Measurements from ENCODE around the gene RPL15. TPM values are rescaled to one million over a fixed set of nuclear protein-coding genes. Genes with fewer than 3 reads are reported as not detected.
"Not testable (repeated sequence)": the region's sequence is repeated elsewhere in the genome, so short reads cannot be mapped to it uniquely, and the experiment has no call there.

The RPL15 gene
- total RNA-seq, 4 donors from 2014 or later = 2,085 to 2,928 (median 2,309) TPM

GRCh38 chr3:23876923-23877322, 40.0 kb upstream of the RPL15 start:
- no peak for ATAC-seq
- no peak overlapping the region for H3K4me3 ChIP-seq
- H3K9me3 ChIP-seq = no peaks in the 10 kb centered on the region
- no peak overlapping the region for H3K27ac ChIP-seq
- peaks cover 0 to 3% of the 10 kb centered on the region in 2 donors for H3K36me3 ChIP-seq
- H3K27me3 ChIP-seq = no peaks in the 10 kb centered on the region
- 75 to 91% methylated on average over 2 of the region's 2 CpGs for WGBS, 2 donors (ENCODE audit: low coverage in 1 of 2)
- TF ChIP-seq POLR2AphosphoS5 (IDR thresholded peaks at IDR 0.05) (no peak), POLR2A (IDR thresholded peaks at IDR 0.05) (no peak), EP300 (IDR thresholded peaks at IDR 0.05) (no peak), CTCF (IDR thresholded peaks at IDR 0.05) (no peak)
- H3K4me1 ChIP-seq = peaks cover 13 to 60% (median 17%) of the 10 kb centered on the region in 3 donors

- WGBS, 2 donors (ENCODE audit: low coverage in 1 of 2) = 35 to 63% methylated on average over 2 to 4 of the region's 5 CpGs
- H3K27me3 ChIP-seq = no peaks in the 10 kb centered on the region
- H3K36me3 ChIP-seq = peaks cover 0 to 8% of the 10 kb centered on the region in 2 donors
- no peak for TF ChIP-seq POLR2AphosphoS5 (IDR thresholded peaks at IDR 0.05)
- TF ChIP-seq POLR2A (IDR thresholded peaks at IDR 0.05) = no peak
- no peak for TF ChIP-seq EP300 (IDR thresholded peaks at IDR 0.05)
- TF ChIP-seq CTCF (IDR thresholded peaks at IDR 0.05) = no peak
- H3K9me3 ChIP-seq = no peaks in the 10 kb centered on the region
- peaks cover 13 to 60% (median 17%) of the 10 kb centered on the region in 3 donors for H3K4me1 ChIP-seq
- no peak overlapping the region for H3K4me3 ChIP-seq
- H3K27ac ChIP-seq = no peak overlapping the region
- peak; percentile 59 for ATAC-seq
These were observed 39.5 kb upstream of the RPL15 start for GRCh38 chr3:23877329-23877980.

GRCh38 chr3:23879485-23879884, 37.4 kb upstream of the RPL15 start:
- Histone ChIP-seq H3K4me1 (peaks cover 10 to 46% (median 12%) of the 10 kb centered on the region in 3 donors), H3K4me3 (no peak overlapping the region), H3K27ac (no peak overlapping the region), H3K27me3 (no peaks in the 10 kb centered on the region), H3K36me3 (peaks cover 0 to 13% of the 10 kb centered on the region in 2 donors), H3K9me3 (no peaks in the 10 kb centered on the region)
- ATAC-seq = no peak
- 90 to 91% methylated on average over 2 to 8 of the region's 8 CpGs for WGBS, 2 donors (ENCODE audit: low coverage in 1 of 2)
- TF ChIP-seq POLR2AphosphoS5 (IDR thresholded peaks at IDR 0.05) = no peak
- no peak for TF ChIP-seq CTCF (IDR thresholded peaks at IDR 0.05)
- no peak for TF ChIP-seq POLR2A (IDR thresholded peaks at IDR 0.05)
- TF ChIP-seq EP300 (IDR thresholded peaks at IDR 0.05) = no peak

GRCh38 chr3:23880703-23881339, 36.1 kb upstream of the RPL15 start:
- 12 to 41% methylated on average over 4 of the region's 4 CpGs for WGBS, 2 donors (ENCODE audit: low coverage in 1 of 2)
- peaks cover 0 to 13% of the 10 kb centered on the region in 2 donors for H3K36me3 ChIP-seq
- no peaks in the 10 kb centered on the region for H3K27me3 ChIP-seq
- TF ChIP-seq POLR2AphosphoS5 (IDR thresholded peaks at IDR 0.05) (no peak), POLR2A (IDR thresholded peaks at IDR 0.05) (no peak), CTCF (IDR thresholded peaks at IDR 0.05) (no peak), EP300 (IDR thresholded peaks at IDR 0.05) (no peak)
- no peak overlapping the region for H3K4me3 ChIP-seq
- H3K27ac ChIP-seq = no peak overlapping the region
- ATAC-seq = no peak
- peaks cover 10 to 33% (median 12%) of the 10 kb centered on the region in 3 donors for H3K4me1 ChIP-seq
- no peaks in the 10 kb centered on the region for H3K9me3 ChIP-seq

GRCh38 chr3:23881993-23882392, 34.9 kb upstream of the RPL15 start:
- H3K27ac ChIP-seq, ATAC-seq, H3K4me3 ChIP-seq, H3K27me3 ChIP-seq, H3K9me3 ChIP-seq: not testable (repeated sequence)
- Histone ChIP-seq H3K36me3 (peaks cover 0 to 13% of the 10 kb centered on the region in 2 donors), H3K4me1 (peaks cover 7 to 28% (median 8%) of the 10 kb centered on the region in 3 donors)
- WGBS, 2 donors (ENCODE audit: low coverage in 1 of 2) = 87% methylated on average over 3 of the region's 4 CpGs; no CpG with 5 or more reads in 1 of the 2 donors
